Left renal cortex interstitium (tissue), 4 donors: Measurements from ENCODE around the gene HBM. TPM values are rescaled to one million over a fixed set of nuclear protein-coding genes. Genes with fewer than 3 reads are reported as not detected.
"Not testable (repeated sequence)": the region's sequence is repeated elsewhere in the genome, so short reads cannot be mapped to it uniquely, and the experiment has no call there.

ENCODE experiments used
- DNase-seq, 4 donors: peaks; one replicate each; pipeline ENCODE4 v3.0.0-alpha.2; 2013; ENCODE audit warnings: low read depth in 4 of 4, low spot score in 2 of 4, missing footprints in 1 of 4
- polyA plus RNA-seq, 4 donors: library from polyadenylated mRNA; unstranded; fragments of 120-200 nt; gene quantifications; one replicate each; pipeline ENCODE4 v1.2.1, GENCODE V29; 2013; ENCODE audit not compliant: insufficient read length in 4 of 4

The HBM gene
- polyA plus RNA-seq, 4 donors, result 1.8 to 7.0 (median 5.7) TPM

DNA sequence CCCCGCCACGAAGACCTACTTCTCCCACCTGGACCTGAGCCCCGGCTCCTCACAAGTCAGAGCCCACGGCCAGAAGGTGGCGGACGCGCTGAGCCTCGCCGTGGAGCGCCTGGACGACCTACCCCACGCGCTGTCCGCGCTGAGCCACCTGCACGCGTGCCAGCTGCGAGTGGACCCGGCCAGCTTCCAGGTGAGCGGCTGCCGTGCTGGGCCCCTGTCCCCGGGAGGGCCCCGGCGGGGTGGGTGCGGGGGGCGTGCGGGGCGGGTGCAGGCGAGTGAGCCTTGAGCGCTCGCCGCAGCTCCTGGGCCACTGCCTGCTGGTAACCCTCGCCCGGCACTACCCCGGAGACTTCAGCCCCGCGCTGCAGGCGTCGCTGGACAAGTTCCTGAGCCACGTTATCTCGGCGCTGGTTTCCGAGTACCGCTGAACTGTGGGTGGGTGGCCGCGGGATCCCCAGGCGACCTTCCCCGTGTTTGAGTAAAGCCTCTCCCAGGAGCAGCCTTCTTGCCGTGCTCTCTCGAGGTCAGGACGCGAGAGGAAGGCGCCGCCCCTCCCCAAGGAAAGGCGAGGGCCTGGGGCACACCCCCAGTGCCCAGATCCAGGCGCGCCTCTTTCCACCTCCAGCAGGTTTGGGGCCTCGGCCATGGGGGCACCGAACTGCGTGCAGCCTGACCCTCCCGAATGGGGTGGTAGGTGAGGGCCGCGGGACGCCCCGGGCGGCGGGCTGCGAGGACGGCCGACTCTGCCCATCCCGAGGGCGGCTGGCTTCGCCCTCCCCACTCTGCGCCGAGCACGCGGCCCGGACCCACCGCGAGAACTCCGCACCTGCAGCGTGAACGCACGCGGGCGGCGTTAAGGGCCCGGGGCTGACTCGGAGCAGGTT is 15.1 kb downstream of the HBM start:
- no peak for DNase-seq

DNA sequence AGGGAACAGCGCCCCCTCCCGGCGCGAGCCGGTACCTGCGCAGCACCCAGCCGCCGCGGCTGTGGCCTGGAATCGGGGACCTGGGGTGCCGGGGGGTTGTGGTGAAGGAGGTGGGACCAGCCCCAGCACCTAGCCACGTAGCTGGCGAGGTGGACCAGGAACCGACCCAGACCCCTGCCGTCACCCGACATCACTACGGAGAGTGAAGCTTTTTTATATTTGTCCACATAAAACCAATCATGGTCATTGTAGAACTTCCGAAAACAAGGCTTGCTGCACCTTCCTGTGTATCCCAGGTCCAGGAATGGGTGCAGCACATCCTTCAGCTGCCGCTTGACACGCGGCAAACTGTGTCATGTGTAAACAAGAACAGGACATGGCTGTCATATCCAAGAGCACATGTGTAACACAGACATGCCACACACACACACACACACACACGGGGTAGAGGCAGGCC is 15.8 kb downstream of the HBM start:
- peak in 1 of 4 donors; percentile 40 for DNase-seq

DNA sequence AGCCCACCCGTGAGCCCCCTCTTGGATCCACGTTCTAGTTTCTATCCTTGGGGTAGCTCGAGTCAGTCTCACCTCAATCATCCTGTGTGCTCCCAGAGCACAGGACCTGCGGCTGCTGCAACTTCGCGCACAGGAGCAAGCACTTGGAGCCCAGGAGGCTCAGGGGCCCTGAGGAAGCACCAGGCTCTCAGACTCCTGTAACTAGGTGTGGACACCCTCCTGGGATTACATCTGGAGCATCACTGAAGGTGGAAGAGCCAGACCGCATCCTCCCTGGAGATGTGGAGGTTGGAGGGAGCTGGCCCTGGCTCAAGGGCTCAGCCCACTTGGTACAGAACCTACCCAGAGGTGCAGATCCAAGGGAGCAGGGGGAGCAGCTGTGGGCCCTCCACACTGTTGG is 17.2 kb downstream of the HBM start:
- no peak for DNase-seq

DNA sequence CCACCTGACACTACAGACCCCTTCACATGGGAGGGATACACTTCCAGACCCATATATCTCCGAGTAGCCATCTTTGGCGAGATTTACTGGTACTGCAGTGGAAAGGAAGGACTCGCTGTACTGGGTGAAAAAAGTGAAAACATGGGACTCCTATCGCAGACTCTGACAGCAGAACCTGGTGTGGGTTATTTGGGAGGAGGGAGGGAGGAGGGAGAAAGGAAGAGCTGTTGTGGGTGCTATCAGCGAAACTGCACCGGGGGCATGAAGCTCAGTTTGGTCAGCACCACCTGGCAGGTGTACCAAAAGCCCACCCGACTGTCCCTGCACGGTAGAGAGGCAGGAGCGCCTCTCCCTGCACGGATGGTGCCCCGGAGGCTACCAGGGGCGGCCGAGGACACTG is 19.4 kb downstream of the HBM start:
- no peak for DNase-seq

DNA sequence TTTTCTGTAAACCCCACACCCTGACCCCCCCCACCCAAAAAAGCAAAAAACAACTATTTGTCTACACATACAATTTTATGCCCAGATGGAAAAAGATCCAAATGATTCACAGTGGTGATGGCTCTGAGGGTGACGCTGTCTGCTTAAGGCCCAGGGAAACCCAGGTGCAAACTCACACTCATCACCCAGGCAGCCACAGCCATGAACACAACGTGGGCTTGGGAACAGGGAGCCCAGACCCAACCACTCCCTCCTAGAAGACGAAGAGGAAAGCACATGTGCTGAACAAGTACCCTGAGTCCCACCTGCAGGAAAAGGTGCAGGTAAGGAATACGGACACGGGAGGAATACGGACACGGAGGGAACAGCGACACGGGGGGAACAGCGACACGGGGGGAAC is 19.9 kb downstream of the HBM start:
- no peak for DNase-seq

DNA sequence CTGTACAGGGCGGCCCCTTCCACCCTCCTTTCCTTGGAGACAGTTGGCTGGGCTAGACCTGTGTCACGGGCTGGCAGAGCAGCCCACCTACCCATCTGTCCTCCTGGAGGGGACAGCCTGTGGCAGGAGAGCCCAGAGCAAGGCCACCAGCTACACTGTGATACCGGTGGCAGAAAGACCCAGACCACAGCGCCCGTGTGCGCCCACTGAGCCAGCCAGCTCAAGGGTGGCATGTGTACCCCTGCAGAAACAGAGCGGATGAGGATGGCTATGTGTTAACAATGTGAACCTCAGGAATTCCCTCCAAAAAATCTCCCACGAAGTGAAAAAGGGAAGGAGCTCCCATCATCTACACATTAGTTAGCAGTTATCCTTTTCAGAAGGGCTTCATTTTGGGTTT is 21.6 kb downstream of the HBM start:
- DNase-seq, result no peak

DNA sequence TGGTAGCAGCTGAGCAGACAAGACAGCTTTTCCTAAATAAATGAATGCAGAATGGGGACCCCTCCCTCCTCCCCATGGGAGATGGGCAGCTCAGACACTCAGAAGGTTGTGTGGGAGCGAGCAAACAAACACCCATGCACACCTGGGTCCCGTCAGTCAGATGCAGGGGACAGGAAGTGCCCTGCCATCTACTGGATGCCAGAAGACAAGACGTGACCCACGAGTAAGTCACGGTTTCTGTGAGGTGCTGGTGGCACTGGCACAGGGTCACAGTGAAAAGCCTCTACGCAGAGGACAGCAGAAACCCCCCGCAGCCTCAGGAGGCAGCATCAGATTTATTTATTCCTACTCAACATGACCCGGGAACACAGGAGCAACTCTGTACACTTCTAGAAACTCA is 22.9 kb downstream of the HBM start:
- DNase-seq, result no peak

DNA sequence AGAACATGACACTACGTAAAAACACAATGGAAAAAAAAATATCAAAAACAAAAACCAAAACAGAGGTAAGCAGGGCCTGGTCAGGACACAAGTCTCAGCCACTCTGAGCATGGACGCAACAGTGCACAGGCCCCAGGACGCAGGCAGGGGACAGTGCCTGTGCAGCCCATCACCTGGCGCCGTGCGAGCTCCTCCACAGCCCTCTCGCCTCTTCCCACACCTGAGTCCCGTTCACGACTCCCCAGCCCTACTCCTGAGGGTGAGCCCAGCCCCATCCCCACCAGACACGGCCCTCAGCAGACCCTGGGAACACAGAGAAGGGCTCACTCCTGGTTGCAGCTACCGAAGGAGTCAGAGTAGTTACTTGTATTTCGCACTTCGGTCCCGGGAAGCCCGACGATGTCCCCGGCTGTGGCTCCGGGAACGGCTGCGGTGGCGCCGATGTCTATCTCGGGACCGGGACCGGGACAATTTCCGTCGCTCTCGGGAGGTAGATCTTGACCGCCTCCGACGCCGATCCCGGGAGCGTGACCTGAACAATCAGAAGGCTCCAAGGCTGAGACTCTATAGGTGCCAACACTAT is 23.9 kb downstream of the HBM start:
- DNase-seq, result no peak

DNA sequence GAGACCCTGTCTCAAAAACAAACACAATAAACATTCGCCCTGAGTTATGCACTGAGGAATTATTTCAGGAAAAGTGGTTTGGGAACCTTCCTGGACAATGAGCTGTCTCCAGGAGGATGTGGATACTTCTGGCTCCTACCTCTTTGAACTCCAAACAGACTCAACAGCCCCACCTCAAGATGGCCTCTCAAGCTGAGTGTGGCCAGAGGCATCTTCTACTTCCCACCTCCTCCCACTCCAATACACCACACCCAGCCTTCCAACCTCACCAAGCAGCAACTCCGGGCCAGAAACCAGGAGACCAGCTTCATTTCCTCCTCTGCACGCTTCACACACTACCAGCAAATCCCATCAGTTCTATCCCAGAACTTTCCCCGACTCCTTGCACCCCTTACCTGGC is 26.1 kb downstream of the HBM start:
- no peak for DNase-seq

DNA sequence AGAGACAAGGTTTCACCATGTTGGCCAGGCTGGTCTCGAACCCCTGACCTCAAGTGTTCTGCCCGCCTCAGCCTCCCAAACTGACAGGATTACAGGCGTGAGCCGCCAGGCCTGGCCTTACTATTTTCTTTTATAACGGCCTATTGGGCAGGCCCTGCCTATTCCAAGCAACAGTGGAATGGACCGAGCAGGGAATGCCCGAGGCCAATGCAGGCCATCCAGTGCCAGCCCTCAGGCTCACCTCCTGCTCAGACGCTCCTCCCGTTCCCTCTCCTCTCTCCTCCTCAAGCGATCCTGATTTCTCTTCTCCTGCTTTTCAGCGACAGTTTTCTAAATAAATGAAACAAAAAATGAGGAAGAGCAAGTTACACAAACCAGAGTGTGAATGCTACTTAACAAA is 26.9 kb downstream of the HBM start:
- DNase-seq, result no peak

DNA sequence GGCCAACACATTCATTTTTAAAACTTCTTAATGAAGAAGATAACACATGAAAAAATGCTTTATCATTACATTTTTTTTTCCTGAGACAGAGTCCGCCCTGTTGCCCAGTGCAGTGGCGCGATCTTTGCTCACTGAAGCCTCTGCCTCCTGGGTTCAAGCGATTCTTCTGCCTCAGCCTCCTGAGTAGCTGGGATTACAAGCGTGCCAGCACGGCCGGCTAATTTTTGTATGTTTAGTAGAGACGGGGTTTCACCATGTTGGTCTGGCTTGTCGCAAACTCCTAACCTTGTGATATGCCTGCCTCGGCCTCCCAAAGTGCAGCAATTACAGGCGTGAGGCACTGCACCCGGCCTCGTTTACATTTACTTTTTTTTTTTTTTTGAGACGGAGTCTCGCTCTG is 27.7 kb downstream of the HBM start:
- no peak for DNase-seq

DNA sequence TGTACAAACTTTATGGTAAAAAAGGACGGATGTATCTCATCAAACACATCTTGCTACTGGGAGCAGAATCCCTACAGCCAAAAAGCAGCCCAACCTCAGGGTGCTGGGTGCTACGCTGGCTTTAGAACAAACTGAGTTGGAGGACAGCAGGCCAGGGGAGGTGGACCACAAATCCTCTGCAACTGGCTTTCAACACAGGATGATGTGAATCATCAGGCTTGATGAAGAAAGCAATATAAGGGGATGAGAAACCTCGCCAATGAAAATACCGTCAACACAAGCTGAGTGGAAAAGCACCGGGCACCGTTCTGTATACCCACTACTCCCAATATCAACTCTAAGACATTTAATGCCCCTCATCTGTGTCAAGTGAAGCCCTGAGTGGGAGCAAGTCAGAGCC is 28.7 kb downstream of the HBM start:
- DNase-seq, result no peak

DNA sequence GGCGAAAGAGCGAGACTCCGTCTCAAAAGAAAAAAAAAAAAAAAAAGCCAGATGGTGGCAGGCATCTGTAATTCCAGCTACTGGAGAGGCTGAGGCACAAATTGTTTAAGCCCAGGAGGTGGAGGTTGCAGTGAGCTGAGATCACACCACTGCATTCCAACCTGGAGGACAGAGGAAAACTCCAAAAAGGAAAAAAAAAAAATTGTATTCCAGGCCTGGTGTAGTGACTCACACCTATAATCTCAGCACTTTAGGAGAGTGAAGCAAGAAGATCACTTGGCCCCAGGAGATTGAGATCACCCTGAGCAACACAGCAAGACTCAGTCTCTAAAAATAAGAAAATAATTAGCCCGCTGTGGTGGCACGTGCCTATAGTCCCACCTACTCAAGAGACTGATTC is 34.6 kb downstream of the HBM start:
- DNase-seq, result no peak

DNA sequence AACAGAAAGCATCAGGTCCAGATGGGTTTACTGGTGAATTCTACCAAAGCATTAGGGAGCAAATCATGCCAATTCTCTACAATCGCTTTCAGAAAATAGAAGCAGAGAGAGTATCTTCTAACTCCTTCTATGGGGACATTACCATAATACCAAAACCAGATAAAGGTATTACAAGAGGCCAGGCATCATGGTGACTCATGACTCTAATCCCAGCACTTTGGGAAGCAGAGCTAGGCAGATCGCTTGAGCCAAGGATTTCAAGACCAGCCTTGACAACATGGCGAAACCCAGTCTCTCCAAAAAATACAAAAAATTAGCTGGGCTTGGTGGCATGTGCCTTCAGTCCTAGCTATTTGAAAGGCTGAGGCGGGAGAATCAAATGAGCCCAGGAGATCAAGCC is 37.5 kb downstream of the HBM start:
- DNase-seq, result no peak

DNA sequence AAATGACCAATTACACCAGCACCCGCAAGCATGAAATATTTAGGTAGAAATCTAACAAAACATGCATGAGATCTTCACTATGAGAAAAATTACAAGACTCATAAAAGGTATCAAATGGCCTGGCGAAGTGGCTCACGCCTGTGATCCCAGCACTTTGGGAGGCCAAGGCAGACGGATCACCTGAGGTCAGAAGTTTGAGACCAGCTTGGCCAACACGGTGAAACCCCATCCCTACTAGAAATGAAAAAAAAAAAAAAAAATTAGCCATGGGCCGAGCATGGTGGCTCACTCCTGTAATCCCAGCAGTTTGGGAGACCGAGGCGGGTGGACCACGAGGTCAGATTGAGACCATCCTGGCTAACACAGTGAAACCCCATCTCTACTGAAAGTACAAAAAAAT is 38.3 kb downstream of the HBM start:
- DNase-seq, result not testable (repeated sequence)

DNA sequence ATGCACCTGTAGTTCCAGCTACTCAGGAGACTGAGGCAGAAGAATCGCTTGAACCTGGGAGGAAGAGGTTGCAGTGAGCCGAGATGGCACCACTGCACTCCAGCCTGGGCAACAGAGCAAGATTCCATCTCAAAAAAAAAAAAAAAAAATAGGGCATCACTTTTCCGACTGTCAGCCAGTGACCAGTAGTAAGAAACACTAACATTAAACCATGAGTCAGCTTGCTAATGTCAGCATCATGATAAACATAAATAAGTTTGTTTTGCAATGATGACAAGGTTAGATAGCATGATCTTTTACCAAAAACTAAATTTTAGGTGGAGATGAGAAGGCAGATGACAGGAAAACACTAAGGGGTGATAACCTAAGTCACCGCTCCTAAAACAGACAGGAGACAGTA is 43.6 kb downstream of the HBM start:
- DNase-seq, result not testable (repeated sequence)

DNA sequence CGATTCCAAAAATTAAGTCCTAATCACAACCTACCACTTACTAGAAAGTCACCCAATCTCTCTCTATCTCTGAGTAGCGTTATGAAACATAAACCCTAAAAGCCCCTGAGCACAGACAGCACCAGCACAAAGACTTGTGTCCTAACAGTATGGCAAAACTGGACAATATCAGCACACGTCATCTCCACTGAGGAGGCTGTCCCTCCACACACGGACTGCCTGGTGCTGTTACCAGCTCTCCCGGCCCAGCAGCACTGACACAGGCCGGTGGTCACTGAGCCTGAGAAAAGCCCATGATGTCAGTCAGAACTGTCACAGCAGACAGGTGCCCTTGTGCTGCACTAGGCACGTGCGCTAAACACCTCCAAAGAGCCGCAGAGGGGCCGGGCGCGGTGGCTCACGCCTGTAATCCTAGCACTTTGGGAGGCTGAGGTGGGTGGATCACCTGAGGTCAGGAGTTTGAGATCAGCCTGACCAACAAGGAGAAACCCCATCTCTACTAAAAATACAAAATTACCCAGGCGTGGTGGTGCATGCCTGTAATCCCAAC is 45.9 kb downstream of the HBM start:
- DNase-seq, result not testable (repeated sequence)

DNA sequence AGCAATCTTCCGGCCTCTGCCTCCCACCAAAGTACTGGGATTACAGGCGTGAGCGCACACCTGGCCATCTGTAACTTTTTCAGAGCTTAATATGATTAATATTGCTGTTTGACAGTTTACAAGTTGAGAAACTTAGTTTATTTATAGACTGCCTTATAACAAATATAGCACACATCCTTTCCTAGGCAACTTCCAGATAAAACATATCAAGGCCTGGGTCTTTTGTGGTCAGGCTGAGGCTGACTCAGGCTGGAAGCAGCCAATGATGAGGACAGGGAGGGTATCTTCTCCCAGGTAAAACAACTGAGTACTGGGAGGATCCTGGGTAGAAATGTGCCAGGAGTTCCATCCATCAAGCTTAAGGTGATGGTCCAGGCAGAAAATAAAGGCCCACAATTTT is 47.2 kb downstream of the HBM start:
- DNase-seq, result no peak
